Measurements from ENCODE around the gene SCGN. TPM values are rescaled to one million over a fixed set of nuclear protein-coding genes. Genes with fewer than 3 reads are reported as not detected.

The SCGN gene
- polyA plus RNA-seq, 4 donors = 0.21 to 0.27 (median 0.24) TPM; not detected in 1

DNA sequence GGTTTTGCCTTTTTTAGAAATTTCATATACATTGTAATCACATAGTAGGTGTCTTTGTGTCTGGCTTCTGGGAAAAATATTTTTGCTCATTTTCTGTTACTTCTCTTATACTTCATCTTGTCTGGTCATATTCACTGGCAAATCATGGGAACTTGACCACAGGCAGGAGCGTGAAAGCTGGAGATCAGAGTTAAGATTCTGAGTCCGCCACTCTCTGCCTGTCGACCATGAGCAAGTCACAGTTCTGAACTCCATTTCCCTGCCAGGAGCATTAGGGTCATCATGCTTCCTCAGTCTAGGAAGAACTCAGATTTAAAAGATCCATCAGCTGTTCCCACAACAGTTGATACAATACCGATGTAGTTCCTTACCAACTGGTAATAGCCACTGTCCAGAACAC is 12.4 kb upstream of the SCGN start:
- DNase-seq (ENCODE audit: low read depth in 4 of 4, low spot score in 2 of 4) = no peak

- DNase-seq (ENCODE audit: low read depth in 4 of 4, low spot score in 2 of 4) = no peak
Measured at GRCh38 chr6:25640446-25640845, 11.6 kb upstream of the SCGN start.

DNA sequence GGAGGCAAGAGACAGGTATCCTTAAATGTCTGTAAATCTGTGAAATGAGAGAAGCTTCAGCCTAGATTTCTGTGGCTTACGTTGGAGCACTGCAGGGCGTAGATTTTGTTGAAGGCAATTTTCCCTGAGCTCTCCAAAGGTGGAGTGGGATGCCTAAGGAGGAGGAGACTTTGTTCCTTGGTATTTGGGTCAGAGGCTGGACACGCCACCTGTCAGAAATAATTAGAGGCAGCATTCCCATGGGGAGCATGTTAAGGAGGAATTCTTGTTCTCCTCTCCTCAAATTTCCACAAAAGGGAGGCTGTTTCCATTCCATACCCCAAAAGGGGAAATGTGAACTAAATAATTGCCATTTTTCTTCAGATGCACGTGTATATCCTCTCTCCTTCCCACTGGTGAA is 11.1 kb upstream of the SCGN start:
- no peak for DNase-seq (ENCODE audit: low read depth in 4 of 4, low spot score in 2 of 4)

DNA sequence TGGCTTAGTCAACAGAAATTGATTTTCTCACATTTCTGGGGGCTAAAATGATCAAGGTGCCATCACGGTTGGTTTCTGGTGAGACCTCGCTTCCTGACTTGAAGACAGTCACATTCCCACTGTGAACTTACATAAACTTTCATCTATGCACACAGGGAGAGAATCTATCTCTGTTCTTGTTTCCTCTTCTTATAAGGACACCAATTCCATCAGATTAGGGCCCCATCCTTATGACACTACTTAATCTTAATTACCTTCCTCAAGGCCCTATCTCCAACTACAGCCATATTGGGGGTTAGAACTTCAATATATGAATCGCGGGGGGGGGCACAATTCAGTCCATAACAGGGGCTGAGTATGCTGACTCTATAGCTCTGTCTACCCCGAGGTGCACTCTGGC is 10.6 kb upstream of the SCGN start:
- no peak for DNase-seq (ENCODE audit: low read depth in 4 of 4, low spot score in 2 of 4)

DNA sequence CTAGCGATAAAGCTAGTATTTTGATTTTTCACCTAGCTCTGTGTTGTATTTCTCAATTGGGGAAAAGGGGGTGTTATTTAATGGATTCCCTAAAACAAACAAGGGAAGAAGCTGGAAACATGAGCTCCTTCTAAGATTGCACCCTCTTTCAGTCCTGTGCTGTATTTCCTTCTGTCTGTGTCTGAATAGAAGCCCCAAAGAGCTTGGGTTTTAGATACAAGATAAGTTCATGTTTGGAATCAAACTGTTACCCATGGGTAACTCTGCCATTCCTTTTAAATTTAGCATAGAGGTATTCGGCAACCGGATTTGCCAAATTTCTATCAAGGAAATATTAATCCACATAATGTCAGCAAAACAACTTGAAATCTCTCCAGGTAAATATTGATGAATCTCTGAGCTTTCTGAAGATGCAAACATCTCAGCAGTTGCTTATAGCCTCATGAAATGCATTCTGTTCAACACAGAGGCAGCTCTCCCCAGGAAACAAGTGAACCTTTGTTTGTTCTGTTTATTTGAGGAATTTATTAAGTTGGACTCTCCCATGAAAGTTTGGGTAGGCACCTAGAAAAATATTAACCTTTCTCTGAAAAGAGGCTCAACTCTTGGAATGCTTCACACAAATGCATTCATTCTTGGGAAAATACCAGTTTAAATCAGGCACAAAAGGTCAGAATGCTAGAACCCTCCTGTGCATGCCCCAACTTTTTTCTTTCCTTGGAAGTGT is 9.9 kb upstream of the SCGN start:
- peak in 1 of 4 donors; percentile 1 for DNase-seq (ENCODE audit: low read depth in 4 of 4, low spot score in 2 of 4)

GRCh38 chr6:25642667-25643328 is 9.2 kb upstream of the SCGN start:
- DNase-seq (ENCODE audit: low read depth in 4 of 4, low spot score in 2 of 4) = no peak

DNA sequence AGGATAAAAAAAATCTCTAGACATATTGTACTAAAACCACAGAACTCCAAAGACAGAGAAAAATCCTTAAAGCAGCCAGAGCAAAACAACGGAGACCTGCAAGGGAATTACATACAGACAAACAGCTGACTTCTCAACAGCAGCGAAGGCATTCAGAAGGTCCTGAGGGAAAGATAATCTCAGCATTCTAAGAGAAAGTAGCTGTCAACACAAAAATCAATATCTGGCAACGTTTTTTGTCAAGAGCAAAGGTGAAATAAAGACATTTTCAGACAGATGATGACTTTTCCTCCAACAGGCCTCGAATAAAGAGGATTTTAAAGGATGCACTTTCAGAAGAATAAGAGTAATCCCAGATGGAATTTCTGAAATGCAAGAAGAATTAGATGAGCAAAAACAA is 6.1 kb upstream of the SCGN start:
- no peak for DNase-seq (ENCODE audit: low read depth in 4 of 4, low spot score in 2 of 4)

GRCh38 chr6:25649611-25650010 is 2.4 kb upstream of the SCGN start:
- DNase-seq (ENCODE audit: low read depth in 4 of 4, low spot score in 2 of 4) = no peak

GRCh38 chr6:25655723-25656122 is 3.7 kb downstream of the SCGN start:
- no peak for DNase-seq (ENCODE audit: low read depth in 4 of 4, low spot score in 2 of 4)

- no peak for DNase-seq (ENCODE audit: low read depth in 4 of 4, low spot score in 2 of 4)
Measured at GRCh38 chr6:25659633-25660368, 7.8 kb downstream of the SCGN start.

GRCh38 chr6:25660512-25660911 is 8.5 kb downstream of the SCGN start:
- DNase-seq (ENCODE audit: low read depth in 4 of 4, low spot score in 2 of 4) = no peak

- no peak for DNase-seq (ENCODE audit: low read depth in 4 of 4, low spot score in 2 of 4)
Measured at GRCh38 chr6:25661129-25661779, 9.2 kb downstream of the SCGN start.

GRCh38 chr6:25665455-25665854 is 13.4 kb downstream of the SCGN start:
- DNase-seq (ENCODE audit: low read depth in 4 of 4, low spot score in 2 of 4) = no peak

GRCh38 chr6:25669413-25669812 is 17.4 kb downstream of the SCGN start:
- DNase-seq (ENCODE audit: low read depth in 4 of 4, low spot score in 2 of 4) = no peak

- no peak for DNase-seq (ENCODE audit: low read depth in 4 of 4, low spot score in 2 of 4)
Measured at GRCh38 chr6:25670208-25670607, 18.2 kb downstream of the SCGN start.

GRCh38 chr6:25670793-25671513 is 18.9 kb downstream of the SCGN start:
- DNase-seq (ENCODE audit: low read depth in 4 of 4, low spot score in 2 of 4) = no peak

DNA sequence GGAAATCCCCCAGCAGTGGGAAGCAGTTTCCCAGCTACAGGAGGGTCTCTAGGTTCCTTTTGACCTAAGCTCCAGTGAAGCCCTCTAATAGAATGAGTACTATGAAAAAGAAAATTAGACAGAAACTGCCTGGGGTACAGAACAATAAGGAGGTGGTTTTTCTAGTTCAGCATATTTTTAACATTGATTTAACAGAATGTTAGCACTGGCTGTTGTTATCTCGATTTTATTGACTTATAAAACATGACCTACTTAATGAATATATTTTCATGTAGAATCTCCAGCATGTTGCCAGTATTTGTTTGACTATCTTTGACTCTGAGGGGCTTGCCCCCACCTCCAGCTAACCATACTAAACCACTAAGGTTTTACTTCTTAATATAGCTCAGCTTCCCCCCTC is 19.6 kb downstream of the SCGN start:
- no peak for DNase-seq (ENCODE audit: low read depth in 4 of 4, low spot score in 2 of 4)

DNA sequence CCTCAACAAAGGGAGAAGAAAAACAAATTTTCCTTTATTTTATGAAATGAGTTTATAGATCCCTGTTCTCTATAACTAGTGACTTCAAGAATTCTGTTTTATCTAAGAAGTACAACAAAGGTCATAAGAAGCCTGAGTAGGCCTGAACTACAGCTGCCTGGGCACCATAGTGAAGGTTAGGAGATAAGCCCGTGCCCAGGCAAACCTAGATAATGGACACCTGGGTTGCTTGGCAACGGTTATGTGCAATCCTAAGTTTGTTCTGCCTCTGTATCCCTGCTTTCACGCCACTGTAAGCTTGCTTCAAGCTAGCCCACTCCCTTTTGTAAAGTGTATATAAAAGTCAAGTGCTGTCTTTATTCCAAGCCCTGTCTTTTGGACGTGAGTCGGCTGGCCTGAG is 23.2 kb downstream of the SCGN start:
- no peak for DNase-seq (ENCODE audit: low read depth in 4 of 4, low spot score in 2 of 4)

DNA sequence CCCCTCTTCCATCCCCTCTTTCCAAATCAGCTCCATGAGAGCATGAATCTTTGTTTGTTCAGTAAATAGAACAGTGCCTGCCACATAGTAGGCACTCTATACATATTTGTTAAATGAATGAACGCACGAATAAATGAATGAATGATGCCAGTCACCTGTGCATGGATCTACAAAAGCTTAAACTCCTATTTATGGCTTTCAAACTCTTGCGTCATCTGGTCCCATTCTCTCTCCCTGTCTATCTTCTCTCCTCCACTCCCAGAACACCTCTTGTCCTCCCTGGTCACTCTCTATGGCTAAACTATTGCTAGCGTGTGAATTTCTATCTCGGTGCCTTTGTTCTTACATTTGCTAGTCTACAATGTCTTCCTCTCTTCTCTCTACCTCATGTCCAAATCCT is 24.8 kb downstream of the SCGN start:
- DNase-seq (ENCODE audit: low read depth in 4 of 4, low spot score in 2 of 4) = no peak

- no peak for DNase-seq (ENCODE audit: low read depth in 4 of 4, low spot score in 2 of 4)
Measured at GRCh38 chr6:25681848-25682247, 29.8 kb downstream of the SCGN start.

DNA sequence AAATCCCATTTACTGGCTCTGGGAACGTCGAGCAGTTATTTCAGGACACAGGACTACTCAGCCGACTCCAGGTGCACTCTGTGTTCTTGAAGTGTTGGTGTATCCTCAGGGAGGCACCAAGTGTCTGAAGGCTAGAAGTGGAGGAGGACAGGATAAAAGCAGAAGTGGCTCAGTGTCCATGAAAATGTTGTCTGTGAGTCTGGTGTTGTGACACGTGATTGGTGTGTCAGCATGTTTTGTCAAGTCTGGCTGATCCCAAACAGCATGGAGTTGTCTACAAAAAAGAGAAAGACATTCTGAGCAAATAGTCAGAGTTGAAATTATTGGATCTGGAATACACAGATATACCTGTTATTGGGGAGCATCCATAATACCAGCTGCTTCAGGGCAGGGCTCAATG is 30.3 kb downstream of the SCGN start:
- no peak for DNase-seq (ENCODE audit: low read depth in 4 of 4, low spot score in 2 of 4)
